ENCODE results near the gene ANAPC13. TPM values are rescaled to one million over a fixed set of nuclear protein-coding genes. Genes with fewer than 3 reads are reported as not detected.

The ANAPC13 gene
- total RNA-seq, 1 experiment from 2014 or later, result 61.5 TPM

- H3K36me3 Mint-ChIP-seq (ENCODE audit: insufficient read depth, unreplicated experiment), result no peaks in the 10 kb centered on the region
- ChIA-PET CTCF (interaction anchor here (0.7 to 7.0 kb wide), 7 partner anchors 10 to 230 kb away, joined by 3 to 58 read pairs (median 5); no protein-coding TSS in a partner anchor), POLR2A (interaction anchor here (0.9 to 3.4 kb wide), 7 partner anchors 10 to 246 kb away, joined by 3 to 25 read pairs (median 4); partner anchors contain the start of gene AMOTL2)
- no peaks in the 10 kb centered on the region for H3K27me3 Mint-ChIP-seq (ENCODE audit: insufficient read depth, unreplicated experiment)
- H3K27ac Mint-ChIP-seq (ENCODE audit: low read depth, unreplicated experiment), result peak overlapping the region; percentile 78
- peaks cover 9% of the 10 kb centered on the region for H3K9me3 Mint-ChIP-seq (ENCODE audit: unreplicated experiment)
- H3K4me1 Mint-ChIP-seq (ENCODE audit: insufficient read depth, unreplicated experiment), result peaks cover 45% of the 10 kb centered on the region
- intact Hi-C loops (cut with micrococcal nuclease), result no loop called here
- BruUV-seq (replicated peaks), result no TSS peak
- H3K4me3 Mint-ChIP-seq (ENCODE audit: unreplicated experiment), result peak overlapping the region; percentile 23
- TF ChIP-seq CTCF (IDR thresholded peaks at IDR 0.05; ENCODE audit: unreplicated experiment), result no peak
- peak; percentile 68 for DNase-seq (ENCODE audit: unreplicated experiment)
These were observed 39.0 kb downstream of the ANAPC13 start for GRCh38 chr3:134446800-134447199.

- H3K4me3 Mint-ChIP-seq (ENCODE audit: unreplicated experiment), result no peak overlapping the region
- DNase-seq (ENCODE audit: unreplicated experiment), result peak; percentile 89
- no peaks in the 10 kb centered on the region for H3K27me3 Mint-ChIP-seq (ENCODE audit: insufficient read depth, unreplicated experiment)
- intact Hi-C loops (cut with micrococcal nuclease), result no loop called here
- peaks cover 53% of the 10 kb centered on the region for H3K4me1 Mint-ChIP-seq (ENCODE audit: insufficient read depth, unreplicated experiment)
- POLR2A ChIA-PET, result interaction anchor here (0.6 to 3.4 kb wide), 13 partner anchors 9 to 202 kb away, joined by 3 to 25 read pairs (median 3); partner anchors contain the start of gene AMOTL2
- TF ChIP-seq CTCF (IDR thresholded peaks at IDR 0.05; ENCODE audit: unreplicated experiment), result no peak
- no TSS peak for BruUV-seq (replicated peaks)
- CTCF ChIA-PET, result interaction anchor here (0.6 to 7.0 kb wide), 16 partner anchors 9 to 837 kb away, joined by 3 to 58 read pairs (median 4); no protein-coding TSS in a partner anchor
- peak overlapping the region; percentile 78 for H3K27ac Mint-ChIP-seq (ENCODE audit: low read depth, unreplicated experiment)
- peaks cover 9% of the 10 kb centered on the region for H3K9me3 Mint-ChIP-seq (ENCODE audit: unreplicated experiment)
- no peaks in the 10 kb centered on the region for H3K36me3 Mint-ChIP-seq (ENCODE audit: insufficient read depth, unreplicated experiment)
These were observed 40.1 kb downstream of the ANAPC13 start for GRCh38 chr3:134445636-134446035.

GRCh38 chr3:134445095-134445494 is 40.7 kb downstream of the ANAPC13 start:
- ChIA-PET POLR2A (interaction anchor here (0.6 to 3.4 kb wide), 10 partner anchors 9 to 646 kb away, joined by 3 to 25 read pairs (median 4); partner anchors contain the start of gene AMOTL2), CTCF (interaction anchor here (0.5 to 7.0 kb wide), 8 partner anchors 10 to 153 kb away, joined by 3 to 58 read pairs (median 4); no protein-coding TSS in a partner anchor)
- peaks cover 53% of the 10 kb centered on the region for H3K4me1 Mint-ChIP-seq (ENCODE audit: insufficient read depth, unreplicated experiment)
- no peaks in the 10 kb centered on the region for H3K36me3 Mint-ChIP-seq (ENCODE audit: insufficient read depth, unreplicated experiment)
- H3K27me3 Mint-ChIP-seq (ENCODE audit: insufficient read depth, unreplicated experiment), result no peaks in the 10 kb centered on the region
- no peak for TF ChIP-seq CTCF (IDR thresholded peaks at IDR 0.05; ENCODE audit: unreplicated experiment)
- no peak overlapping the region for H3K27ac Mint-ChIP-seq (ENCODE audit: low read depth, unreplicated experiment)
- H3K9me3 Mint-ChIP-seq (ENCODE audit: unreplicated experiment), result peaks cover 9% of the 10 kb centered on the region
- BruUV-seq (replicated peaks), result no TSS peak
- DNase-seq (ENCODE audit: unreplicated experiment), result no peak
- intact Hi-C loops (cut with micrococcal nuclease), result no loop called here
- no peak overlapping the region for H3K4me3 Mint-ChIP-seq (ENCODE audit: unreplicated experiment)

- Mint-ChIP-seq H3K27ac (ENCODE audit: low read depth, unreplicated experiment) (no peak overlapping the region), H3K4me3 (ENCODE audit: unreplicated experiment) (no peak overlapping the region), H3K27me3 (ENCODE audit: insufficient read depth, unreplicated experiment) (no peaks in the 10 kb centered on the region), H3K36me3 (ENCODE audit: insufficient read depth, unreplicated experiment) (no peaks in the 10 kb centered on the region), H3K4me1 (ENCODE audit: insufficient read depth, unreplicated experiment) (peaks cover 51% of the 10 kb centered on the region), H3K9me3 (ENCODE audit: unreplicated experiment) (peaks cover 9% of the 10 kb centered on the region)
- POLR2A ChIA-PET, result interaction anchor here (0.6 kb wide), 1 partner anchor 521 kb away, joined by 3 read pairs; no protein-coding TSS in a partner anchor
- CTCF ChIA-PET, result interaction anchor here (0.6 kb wide), 1 partner anchor 133 kb away, joined by 3 read pairs; no protein-coding TSS in a partner anchor
- no peak for TF ChIP-seq CTCF (IDR thresholded peaks at IDR 0.05; ENCODE audit: unreplicated experiment)
- intact Hi-C loops (cut with micrococcal nuclease), result no loop called here
- no TSS peak for BruUV-seq (replicated peaks)
- peak; percentile 28 for DNase-seq (ENCODE audit: unreplicated experiment)
These were observed 44.0 kb downstream of the ANAPC13 start for GRCh38 chr3:134441821-134442220.
